Sigmoid colon (tissue), 4 donors: ENCODE measurements around the gene MTF2.

Experiments used
- CTCF ChIP-seq, 4 experiments: fragments of 450-650 bp in 3 of 4; fragments of 200-600 bp in 1 of 4; IDR thresholded peaks; one replicate each; pipeline ENCODE4 v1.5.1; 2016 to 2019; ENCODE audit warnings: antibody characterized with exemption in 4 of 4, mild to moderate bottlenecking in 3 of 4, moderate library complexity in 2 of 4
- POLR2A ChIP-seq, 2 donors: fragments of 450-650 bp; IDR thresholded peaks; one replicate each; pipeline ENCODE4 v1.6.1; 2016; ENCODE audit warnings: antibody characterized with exemption in 2 of 2, mild to moderate bottlenecking in 2 of 2, moderate library complexity in 2 of 2
- POLR2AphosphoS5 ChIP-seq, 4 donors: sonication (generic); formaldehyde crosslinking; IDR thresholded peaks; one replicate each; pipeline ENCODE4 v1.6.1; 2017; ENCODE audit warnings: antibody characterized with exemption in 4 of 4

- TF ChIP-seq POLR2A (IDR thresholded peaks at IDR 0.05) (no peak), CTCF (IDR thresholded peaks at IDR 0.05) (no peak), POLR2AphosphoS5 (IDR thresholded peaks at IDR 0.05) (no peak)
Observed at GRCh38 chr1:93171549-93172034, 92.5 kb downstream of the MTF2 start.
